ENCODE data around the gene WDR13.

WDR13 gene

GRCh38 chrX:48569958-48570357, 27.3 kb upstream of the WDR13 start:
- TF ChIP-seq CTCF (IDR thresholded peaks at IDR 0.05; ENCODE audit: insufficient read depth, low read depth, low read length, missing control alignments), result no peak
- H3K4me3 ChIP-seq (ENCODE audit: low read length), result no peak overlapping the region
- DNase-seq (ENCODE audit: low read depth), result peak; percentile 56

GRCh38 chrX:48573690-48574269, 23.5 kb upstream of the WDR13 start:
- DNase-seq (ENCODE audit: low read depth), result no peak
- no peak for TF ChIP-seq CTCF (IDR thresholded peaks at IDR 0.05; ENCODE audit: insufficient read depth, low read depth, low read length, missing control alignments)
- peak overlapping the region; percentile 59 for H3K4me3 ChIP-seq (ENCODE audit: low read length)

DNA sequence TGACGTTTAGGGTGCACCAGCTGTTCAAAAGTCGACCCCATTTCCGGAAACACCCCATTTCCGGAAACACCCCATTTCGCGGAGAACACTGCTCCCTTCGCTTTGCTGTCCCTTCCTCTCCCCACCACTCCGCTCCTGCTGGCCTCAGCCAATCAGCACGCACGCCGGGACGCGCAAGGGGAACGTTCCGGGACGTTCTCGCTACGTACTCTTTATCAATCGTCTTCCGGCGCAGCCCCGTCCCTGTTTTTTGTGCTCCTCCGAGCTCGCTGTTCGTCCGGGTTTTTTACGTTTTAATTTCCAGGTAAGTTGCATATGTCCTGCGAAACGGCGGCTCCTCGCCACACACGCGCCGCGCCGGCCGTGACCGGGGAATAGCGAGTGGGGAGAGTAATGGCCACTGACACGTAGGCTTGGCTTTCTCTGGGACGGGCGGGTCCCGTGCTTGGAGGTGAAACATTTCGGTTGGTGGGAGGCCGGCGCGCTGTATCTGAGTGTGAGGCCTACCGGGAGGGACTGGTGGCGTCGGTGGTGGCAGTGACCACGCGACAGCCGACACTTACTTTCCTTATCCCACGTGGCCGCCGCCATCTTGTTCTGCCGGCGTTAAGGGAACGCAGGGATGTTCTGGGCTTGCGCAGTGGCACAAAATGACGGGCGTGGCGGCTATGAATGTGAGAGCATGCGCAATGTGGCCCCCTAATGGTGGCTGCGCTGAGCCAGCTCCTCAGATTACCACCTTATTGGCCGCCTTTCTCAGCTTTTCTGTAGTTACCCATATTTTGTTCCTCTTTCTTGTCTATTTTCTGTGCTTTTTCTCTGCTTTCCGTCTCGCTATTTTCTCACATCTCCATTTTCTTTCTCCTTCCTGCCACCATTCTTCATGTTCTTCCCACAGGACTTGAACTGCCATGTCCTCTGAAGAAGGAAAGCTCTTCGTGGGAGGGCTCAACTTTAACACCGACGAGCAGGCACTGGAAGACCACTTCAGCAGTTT, 22.7 kb upstream of the WDR13 start, which contains the start of gene RBM3:
Gene RBM3, plus strand, starts transcription at position 215 of the 997 bp plus-strand sequence. Its CDS starts 697 bp downstream, at position 912.
- DNase-seq (ENCODE audit: low read depth), result peak; percentile 91
- TF ChIP-seq CTCF (IDR thresholded peaks at IDR 0.05; ENCODE audit: insufficient read depth, low read depth, low read length, missing control alignments), result peak; percentile 36
- H3K4me3 ChIP-seq (ENCODE audit: low read length), result peak within 1 kb of the TSS; percentile 59

DNA sequence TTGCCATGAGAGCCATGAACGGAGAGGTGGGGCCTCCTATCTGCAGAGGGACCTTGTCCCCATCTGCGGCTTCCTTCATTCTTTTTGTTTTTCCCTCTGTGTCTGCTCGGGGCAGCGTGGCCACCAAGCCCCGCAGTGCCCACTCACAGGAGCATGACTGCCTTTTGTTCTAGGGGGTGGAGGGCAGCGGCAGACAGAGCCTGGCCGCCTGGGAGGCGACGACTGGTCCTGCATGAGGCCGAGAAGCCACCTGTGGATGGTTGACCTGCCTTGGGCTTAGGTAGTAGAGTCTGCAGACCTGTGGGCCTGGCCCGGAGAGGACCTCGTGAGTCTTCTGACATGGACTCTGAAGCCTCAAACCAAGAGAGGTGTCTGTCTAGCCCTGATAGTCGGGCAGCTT, 21.6 kb upstream of the WDR13 start:
- no peak for TF ChIP-seq CTCF (IDR thresholded peaks at IDR 0.05; ENCODE audit: insufficient read depth, low read depth, low read length, missing control alignments)
- H3K4me3 ChIP-seq (ENCODE audit: low read length), result peak overlapping the region; percentile 59
- DNase-seq (ENCODE audit: low read depth), result no peak

GRCh38 chrX:48576108-48576507, 21.2 kb upstream of the WDR13 start:
- peak overlapping the region; percentile 59 for H3K4me3 ChIP-seq (ENCODE audit: low read length)
- TF ChIP-seq CTCF (IDR thresholded peaks at IDR 0.05; ENCODE audit: insufficient read depth, low read depth, low read length, missing control alignments), result no peak
- no peak for DNase-seq (ENCODE audit: low read depth)

GRCh38 chrX:48578661-48579128, 18.6 kb upstream of the WDR13 start:
- DNase-seq (ENCODE audit: low read depth), result no peak
- H3K4me3 ChIP-seq (ENCODE audit: low read length), result no peak overlapping the region
- no peak for TF ChIP-seq CTCF (IDR thresholded peaks at IDR 0.05; ENCODE audit: insufficient read depth, low read depth, low read length, missing control alignments)
